Measurements from ENCODE around the gene CFAP54.

The CFAP54 gene

GRCh38 chr12:96892104-96892503 is 402.7 kb downstream of the CFAP54 start:
- no peak for TF ChIP-seq CTCF (IDR thresholded peaks at IDR 0.05; ENCODE audit: insufficient read depth, low read length, missing control alignments)
- ChIA-PET CTCF (no interaction called here), POLR2A (no interaction called here)
- DNase-seq (ENCODE audit: low read depth, low spot score) = no peak
- no peak overlapping the region for H3K4me3 ChIP-seq (ENCODE audit: low read depth, low read length)

- DNase-seq (ENCODE audit: low read depth, low spot score) = no peak
- ChIA-PET CTCF (no interaction called here), POLR2A (no interaction called here)
- no peak for TF ChIP-seq CTCF (IDR thresholded peaks at IDR 0.05; ENCODE audit: insufficient read depth, low read length, missing control alignments)
- H3K4me3 ChIP-seq (ENCODE audit: low read depth, low read length) = no peak overlapping the region
Measured at GRCh38 chr12:96897421-96897820, 408.0 kb downstream of the CFAP54 start.

- no peak for TF ChIP-seq CTCF (IDR thresholded peaks at IDR 0.05; ENCODE audit: insufficient read depth, low read length, missing control alignments)
- H3K4me3 ChIP-seq (ENCODE audit: low read depth, low read length) = no peak overlapping the region
- DNase-seq (ENCODE audit: low read depth, low spot score) = no peak
- ChIA-PET CTCF (no interaction called here), POLR2A (no interaction called here)
Measured at GRCh38 chr12:96901175-96901574, 411.8 kb downstream of the CFAP54 start.

- H3K4me3 ChIP-seq (ENCODE audit: low read depth, low read length) = no peak overlapping the region
- ChIA-PET POLR2A (no interaction called here), CTCF (no interaction called here)
- TF ChIP-seq CTCF (IDR thresholded peaks at IDR 0.05; ENCODE audit: insufficient read depth, low read length, missing control alignments) = no peak
- no peak for DNase-seq (ENCODE audit: low read depth, low spot score)
Measured at GRCh38 chr12:96902076-96902475, 412.7 kb downstream of the CFAP54 start.

- POLR2A ChIA-PET = interaction anchor here (0.6 kb wide), 1 partner anchor 73 kb away, joined by 3 read pairs; no protein-coding TSS in a partner anchor
- CTCF ChIA-PET = no interaction called here
- no peak for DNase-seq (ENCODE audit: low read depth, low spot score)
- H3K4me3 ChIP-seq (ENCODE audit: low read depth, low read length) = peak overlapping the region; percentile 90
- TF ChIP-seq CTCF (IDR thresholded peaks at IDR 0.05; ENCODE audit: insufficient read depth, low read length, missing control alignments) = no peak
Measured at GRCh38 chr12:96906498-96906848, 417.1 kb downstream of the CFAP54 start.

GRCh38 chr12:96906849-96907670 is 417.7 kb downstream of the CFAP54 start, which contains the start of gene NEDD1:
NEDD1 (plus strand) TSS chr12:96907257; CDS start chr12:96909760, 2,503 bp downstream.
- POLR2A ChIA-PET = interaction anchor here (0.6 kb wide), 1 partner anchor 72 kb away, joined by 3 read pairs; no protein-coding TSS in a partner anchor
- CTCF ChIA-PET = interaction anchor here (0.7 to 1.4 kb wide), 3 partner anchors 13 to 80 kb away, joined by 3 read pairs; no protein-coding TSS in a partner anchor
- no peak for DNase-seq (ENCODE audit: low read depth, low spot score)
- no peak for TF ChIP-seq CTCF (IDR thresholded peaks at IDR 0.05; ENCODE audit: insufficient read depth, low read length, missing control alignments)
- H3K4me3 ChIP-seq (ENCODE audit: low read depth, low read length) = peak within 1 kb of the TSS; percentile 90
